PC-9 (cell line): ENCODE results near the gene RNF121.

Experiments
- EZH2 ChIP-seq: fragments of 200-600 bp; sonication (generic); IDR thresholded peaks from 2 replicates; pipeline ENCODE4 v1.8.0; 2017; ENCODE audit warnings: antibody characterized with exemption, low read depth
- TF ChIP-seq, protein P1 (sequence below): fragments of 200-600 bp; sonication (generic); conservative IDR thresholded peaks from 2 replicates; pipeline ENCODE4 v1.6.1; 2017; ENCODE audit warnings: mixed run types, antibody characterized with exemption, mild to moderate bottlenecking, moderate library complexity

DNA sequence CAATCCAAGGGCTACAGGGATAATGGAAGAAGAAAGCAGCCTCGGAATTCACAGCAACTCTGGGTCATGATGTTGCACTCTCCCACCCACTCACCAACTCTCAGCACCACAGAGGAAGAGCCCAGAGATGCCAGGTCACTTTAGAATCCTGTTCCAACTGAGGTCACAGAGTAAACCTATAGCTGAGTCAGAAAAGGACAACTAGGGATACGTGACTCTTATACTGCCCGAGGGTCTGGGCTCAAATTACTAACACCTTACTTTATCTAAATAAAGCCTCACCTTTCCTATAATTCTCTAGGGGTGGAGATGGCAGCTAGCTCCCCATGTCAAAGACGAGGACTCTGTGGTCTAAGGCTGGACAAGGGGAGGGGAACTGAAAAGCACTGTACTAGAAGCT, 94.5 kb downstream of the RNF121 start:
- TF ChIP-seq, protein P1, sequence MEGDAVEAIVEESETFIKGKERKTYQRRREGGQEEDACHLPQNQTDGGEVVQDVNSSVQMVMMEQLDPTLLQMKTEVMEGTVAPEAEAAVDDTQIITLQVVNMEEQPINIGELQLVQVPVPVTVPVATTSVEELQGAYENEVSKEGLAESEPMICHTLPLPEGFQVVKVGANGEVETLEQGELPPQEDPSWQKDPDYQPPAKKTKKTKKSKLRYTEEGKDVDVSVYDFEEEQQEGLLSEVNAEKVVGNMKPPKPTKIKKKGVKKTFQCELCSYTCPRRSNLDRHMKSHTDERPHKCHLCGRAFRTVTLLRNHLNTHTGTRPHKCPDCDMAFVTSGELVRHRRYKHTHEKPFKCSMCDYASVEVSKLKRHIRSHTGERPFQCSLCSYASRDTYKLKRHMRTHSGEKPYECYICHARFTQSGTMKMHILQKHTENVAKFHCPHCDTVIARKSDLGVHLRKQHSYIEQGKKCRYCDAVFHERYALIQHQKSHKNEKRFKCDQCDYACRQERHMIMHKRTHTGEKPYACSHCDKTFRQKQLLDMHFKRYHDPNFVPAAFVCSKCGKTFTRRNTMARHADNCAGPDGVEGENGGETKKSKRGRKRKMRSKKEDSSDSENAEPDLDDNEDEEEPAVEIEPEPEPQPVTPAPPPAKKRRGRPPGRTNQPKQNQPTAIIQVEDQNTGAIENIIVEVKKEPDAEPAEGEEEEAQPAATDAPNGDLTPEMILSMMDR = no peak
- no peak for TF ChIP-seq EZH2
